ENCODE data around the gene TMA7. TPM values are rescaled to one million over a fixed set of nuclear protein-coding genes. Genes with fewer than 3 reads are reported as not detected.

Gene TMA7
- total and polyA plus RNA-seq, 9 of the 15 experiments (the other 6 are each of a cell fraction or from before 2014, with no cell fraction given), result 209 to 1,003 (median 486) TPM

GRCh38 chr3:48465531-48466378, 25.7 kb downstream of the TMA7 start (continued):
- TF ChIP-seq, protein P1, sequence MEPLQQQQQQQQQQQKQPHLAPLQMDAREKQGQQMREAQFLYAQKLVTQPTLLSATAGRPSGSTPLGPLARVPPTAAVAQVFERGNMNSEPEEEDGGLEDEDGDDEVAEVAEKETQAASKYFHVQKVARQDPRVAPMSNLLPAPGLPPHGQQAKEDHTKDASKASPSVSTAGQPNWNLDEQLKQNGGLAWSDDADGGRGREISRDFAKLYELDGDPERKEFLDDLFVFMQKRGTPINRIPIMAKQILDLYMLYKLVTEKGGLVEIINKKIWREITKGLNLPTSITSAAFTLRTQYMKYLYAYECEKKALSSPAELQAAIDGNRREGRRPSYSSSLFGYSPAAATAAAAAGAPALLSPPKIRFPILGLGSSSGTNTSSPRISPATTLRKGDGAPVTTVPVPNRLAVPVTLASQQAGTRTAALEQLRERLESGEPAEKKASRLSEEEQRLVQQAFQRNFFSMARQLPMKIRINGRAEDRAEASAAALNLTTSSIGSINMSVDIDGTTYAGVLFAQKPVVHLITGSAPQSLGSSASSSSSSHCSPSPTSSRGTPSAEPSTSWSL (CRISPR knock-in tag; IDR thresholded peaks at IDR 0.05; ENCODE audit: borderline replicate concordance), result no peak
- no peak for TF ChIP-seq SAFB2 (IDR thresholded peaks at IDR 0.05; ENCODE audit: borderline replicate concordance, low read depth, low read length, severe bottlenecking)
- no peak for TF ChIP-seq SAP30 (IDR thresholded peaks at IDR 0.05; ENCODE audit: borderline replicate concordance, insufficient read depth, low read depth, low read length, poor library complexity, severe bottlenecking)
- no peak for TF ChIP-seq HCFC1 (IDR thresholded peaks at IDR 0.05; ENCODE audit: low read depth, low read length)
- TF ChIP-seq ZEB2 (IDR thresholded peaks at IDR 0.05), result no peak
- no peak for TF ChIP-seq CHCHD3 (CRISPR knock-in tag; IDR thresholded peaks at IDR 0.05)
- TF ChIP-seq ZNF175 (CRISPR knock-in tag; IDR thresholded peaks at IDR 0.05; ENCODE audit: low read depth), result no peak
- no peak for TF ChIP-seq BRD9 (IDR thresholded peaks at IDR 0.05; ENCODE audit: low read depth, partially characterized antibody)
- TF ChIP-seq TCF3 (CRISPR knock-in tag; IDR thresholded peaks at IDR 0.05), result no peak
- no peak for TF ChIP-seq ZNF277 (CRISPR knock-in tag; IDR thresholded peaks at IDR 0.05; ENCODE audit: borderline replicate concordance)
- TF ChIP-seq L3MBTL2 (IDR thresholded peaks at IDR 0.05), result no peak
- peak; percentile 96 for TF ChIP-seq RFX1 (IDR thresholded peaks at IDR 0.05)
- peak in 1 of 2 experiments; percentile 54; a peak in 2 of 4 replicates for TF ChIP-seq MAZ (CRISPR knock-in tag; conservative IDR thresholded peaks at IDR 0.05 in 1 of 2, IDR thresholded peaks at IDR 0.05 in 1 of 2)
- TF ChIP-seq ZNF347 (CRISPR knock-in tag; IDR thresholded peaks at IDR 0.05; ENCODE audit: low read depth), result no peak
- TF ChIP-seq ZNF707 (CRISPR knock-in tag; conservative IDR thresholded peaks at IDR 0.05), result no peak
- no peak for TF ChIP-seq HNRNPH1 (optimal IDR thresholded peaks at IDR 0.05; ENCODE audit: low read depth, low read length)
- no peak for TF ChIP-seq SMARCA4 (IDR thresholded peaks at IDR 0.05)
- no peak for TF ChIP-seq RNF2 (IDR thresholded peaks at IDR 0.05)
- TF ChIP-seq, protein P2, sequence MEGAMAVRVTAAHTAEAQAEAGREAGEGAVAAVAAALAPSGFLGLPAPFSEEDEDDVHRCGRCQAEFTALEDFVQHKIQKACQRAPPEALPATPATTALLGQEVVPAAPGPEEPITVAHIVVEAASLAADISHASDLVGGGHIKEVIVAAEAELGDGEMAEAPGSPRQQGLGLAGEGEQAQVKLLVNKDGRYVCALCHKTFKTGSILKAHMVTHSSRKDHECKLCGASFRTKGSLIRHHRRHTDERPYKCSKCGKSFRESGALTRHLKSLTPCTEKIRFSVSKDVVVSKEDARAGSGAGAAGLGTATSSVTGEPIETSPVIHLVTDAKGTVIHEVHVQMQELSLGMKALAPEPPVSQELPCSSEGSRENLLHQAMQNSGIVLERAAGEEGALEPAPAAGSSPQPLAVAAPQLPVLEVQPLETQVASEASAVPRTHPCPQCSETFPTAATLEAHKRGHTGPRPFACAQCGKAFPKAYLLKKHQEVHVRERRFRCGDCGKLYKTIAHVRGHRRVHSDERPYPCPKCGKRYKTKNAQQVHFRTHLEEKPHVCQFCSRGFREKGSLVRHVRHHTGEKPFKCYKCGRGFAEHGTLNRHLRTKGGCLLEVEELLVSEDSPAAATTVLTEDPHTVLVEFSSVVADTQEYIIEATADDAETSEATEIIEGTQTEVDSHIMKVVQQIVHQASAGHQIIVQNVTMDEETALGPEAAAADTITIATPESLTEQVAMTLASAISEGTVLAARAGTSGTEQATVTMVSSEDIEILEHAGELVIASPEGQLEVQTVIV (CRISPR knock-in tag; IDR thresholded peaks at IDR 0.05; ENCODE audit: borderline replicate concordance), result no peak
- no peak for TF ChIP-seq MYBL2 (IDR thresholded peaks at IDR 0.05; ENCODE audit: low read depth)
- no peak for TF ChIP-seq MYBL2 (CRISPR knock-in tag; IDR thresholded peaks at IDR 0.05; ENCODE audit: borderline replicate concordance)
- peak; percentile 51; the same call in 1 of the 2 replicates for TF ChIP-seq POLR2G (IDR thresholded peaks at IDR 0.05; ENCODE audit: low read depth, low read length)
- no peak for TF ChIP-seq CBFA2T2 (conservative IDR thresholded peaks at IDR 0.05)
- no peak for TF ChIP-seq POLR2AphosphoS2 (IDR thresholded peaks at IDR 0.05; ENCODE audit: low read length)

All from K562 (cell line).